GM19463 (cell line): ENCODE measurements around the gene TINCR.

Experiments
- ATAC-seq: cut with Tn5 transposase; IDR thresholded peaks from one replicate; pipeline ENCODE4 v1.9.1; 2021; ENCODE audit warnings: mild to moderate bottlenecking, moderate library complexity; ENCODE audit not compliant: unreplicated experiment

Gene TINCR

DNA sequence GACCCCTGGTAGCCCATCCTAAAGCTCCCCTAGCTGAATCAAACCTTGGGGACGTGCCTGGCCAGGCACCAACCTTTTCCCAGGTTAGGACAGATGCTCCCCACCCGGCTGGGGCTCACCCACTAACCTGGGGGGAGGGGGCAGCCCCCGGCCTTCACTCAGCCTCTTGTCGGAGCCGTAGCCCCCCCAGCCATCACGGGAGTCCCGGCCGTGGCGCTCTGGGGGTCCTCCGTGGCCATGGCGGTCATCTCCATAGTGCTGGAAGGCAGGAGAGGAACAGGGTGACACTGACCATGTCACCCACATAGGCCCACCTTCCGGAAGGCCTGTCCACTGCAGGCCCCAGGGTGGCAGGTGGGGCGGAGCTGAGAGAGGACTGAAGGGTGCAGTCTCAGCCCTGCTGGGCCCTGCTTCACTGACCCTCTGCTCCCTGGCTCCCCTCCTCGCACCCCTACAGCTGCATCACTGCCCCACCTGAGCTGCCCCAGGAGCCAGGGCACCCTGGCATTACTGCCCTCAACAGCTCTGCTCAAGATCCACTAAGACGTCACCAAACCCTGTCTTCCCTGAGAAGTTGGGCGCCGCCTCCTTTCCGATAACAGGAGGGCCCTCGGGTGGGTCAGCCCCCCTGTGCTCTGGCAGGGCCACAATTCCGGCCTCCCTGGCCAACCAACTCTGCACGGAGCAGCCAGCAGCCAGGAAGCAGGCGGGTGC is 22.6 kb upstream of the TINCR start:
- no peak for ATAC-seq

DNA sequence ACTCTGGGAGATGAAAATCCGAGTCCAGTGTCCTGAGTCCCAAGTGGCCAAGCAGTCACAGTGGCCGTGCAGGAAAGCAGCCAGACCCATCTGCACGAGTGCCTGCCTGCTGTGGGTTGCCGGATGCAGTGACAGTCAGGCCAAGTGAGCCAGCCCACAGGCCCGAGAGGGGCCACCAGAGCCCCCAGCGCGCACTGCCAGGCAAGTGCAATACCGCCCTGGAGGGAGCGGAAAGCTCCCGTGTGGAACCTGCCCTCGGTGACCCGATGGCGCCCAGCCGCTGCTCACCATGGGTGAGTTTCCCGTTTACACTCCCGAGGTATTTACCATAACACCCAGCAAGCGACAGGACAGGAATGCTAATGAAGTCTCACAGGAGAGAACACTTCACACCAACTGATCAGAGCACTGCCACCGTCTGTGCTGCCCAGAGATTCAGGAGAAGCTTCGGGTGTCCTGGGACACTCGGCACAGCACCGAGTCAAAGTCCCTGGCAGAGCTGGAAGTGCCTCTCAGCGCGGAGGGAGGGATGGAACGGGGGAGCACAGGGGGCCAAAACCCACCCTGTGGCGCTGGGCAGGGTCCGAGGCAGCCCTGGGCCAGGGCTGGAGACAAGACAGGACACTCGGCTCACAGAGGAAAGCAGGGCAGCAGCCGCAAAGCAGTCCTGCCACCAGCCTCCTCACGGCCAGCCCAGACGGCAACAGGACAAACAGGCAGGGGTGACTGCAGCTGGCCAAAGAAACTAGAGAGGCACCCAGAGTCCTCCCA is 21.3 kb upstream of the TINCR start:
- ATAC-seq: no peak

DNA sequence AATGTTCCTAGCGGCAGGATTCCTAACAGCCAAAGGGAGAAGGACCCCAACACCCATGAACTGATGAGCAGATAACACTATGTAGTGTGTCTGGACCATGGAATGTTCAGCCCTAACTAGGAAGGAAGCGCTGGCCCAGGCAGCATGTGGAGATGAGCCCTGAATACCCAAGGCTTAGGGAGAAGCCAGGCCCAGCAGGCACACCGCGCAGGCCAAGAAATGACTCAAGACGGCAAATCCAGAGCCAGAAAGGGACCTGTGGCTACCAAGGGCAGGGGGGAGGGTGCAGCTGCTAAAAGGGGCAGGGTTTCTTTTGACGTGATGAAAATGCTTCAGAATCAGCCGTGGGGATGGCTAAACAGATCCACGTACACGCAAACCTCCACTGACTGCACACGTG is 20.7 kb upstream of the TINCR start:
- ATAC-seq: no peak

DNA sequence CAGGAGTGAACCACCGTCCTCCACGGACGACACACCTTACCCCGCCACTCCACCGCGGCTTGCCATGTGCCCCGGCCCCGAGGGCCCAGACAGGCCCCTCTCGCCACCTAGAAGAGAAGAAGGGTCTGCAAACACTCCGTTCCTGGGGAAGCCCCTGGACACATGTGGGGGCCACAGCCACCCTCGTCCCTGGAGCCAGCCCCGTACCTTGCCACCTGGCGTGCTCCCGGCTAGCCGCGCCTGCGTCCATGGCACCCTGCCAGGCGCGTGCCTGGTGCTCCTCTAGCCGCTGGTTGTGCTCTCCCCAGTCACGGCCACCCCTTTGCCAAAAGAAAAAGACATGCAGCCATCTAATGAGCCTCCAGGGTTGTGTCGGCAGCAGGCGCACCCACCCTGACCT is 19.9 kb upstream of the TINCR start:
- no peak for ATAC-seq

DNA sequence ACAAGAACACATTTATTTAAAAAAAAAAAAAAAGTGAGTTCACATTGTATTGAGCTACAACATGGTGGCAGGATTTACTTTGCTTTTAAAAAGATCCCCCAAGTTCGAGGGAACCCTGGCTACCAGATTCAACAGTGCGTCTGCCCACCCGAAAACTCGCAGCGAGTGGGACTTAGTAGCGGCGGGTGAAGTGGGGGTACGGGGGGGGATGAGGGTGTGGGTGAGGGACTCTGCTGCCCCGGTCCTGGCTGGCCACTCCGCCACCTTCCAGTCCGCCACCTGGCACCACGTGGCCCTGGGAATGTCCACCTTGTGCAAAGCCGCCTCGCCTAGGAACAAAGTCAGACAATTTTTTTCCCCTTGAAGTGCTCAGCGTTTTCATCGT is 19.3 kb upstream of the TINCR start:
- no peak for ATAC-seq

DNA sequence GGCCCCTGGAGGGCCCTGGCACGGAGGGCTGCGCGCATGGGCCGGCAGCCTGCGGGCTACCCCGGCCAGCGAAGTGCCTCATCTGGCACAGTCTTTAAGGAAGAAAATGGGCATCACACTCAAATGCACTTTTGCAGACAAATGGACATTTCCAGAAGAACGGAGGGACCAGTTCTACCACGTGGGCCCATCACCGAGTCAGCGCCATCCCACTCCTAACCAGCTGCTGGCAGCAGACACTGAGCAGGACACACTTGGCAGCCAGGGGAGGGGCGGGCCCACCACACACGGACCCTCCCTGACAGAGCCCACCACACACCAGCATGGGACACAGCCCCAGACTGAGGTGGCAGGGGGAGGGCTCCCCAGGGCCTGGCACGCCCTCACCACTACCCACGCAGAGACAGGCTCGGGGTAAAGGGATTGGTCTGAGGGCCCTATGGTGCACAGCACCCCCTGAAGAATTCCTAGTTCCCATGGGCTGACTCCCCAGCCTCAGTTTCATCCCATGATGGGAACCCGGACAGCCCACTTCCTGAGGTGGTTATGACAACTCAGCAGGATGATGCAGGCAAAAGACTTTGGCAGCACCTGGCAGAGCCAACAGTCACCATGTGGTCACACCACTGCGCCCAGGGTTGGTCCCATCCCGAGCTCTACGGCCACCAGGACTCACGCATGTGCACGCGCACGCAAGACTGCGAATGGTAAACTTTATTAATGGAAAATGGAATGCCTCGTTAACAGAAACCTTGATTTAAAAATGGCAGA is 18.7 kb upstream of the TINCR start:
- ATAC-seq: no peak

DNA sequence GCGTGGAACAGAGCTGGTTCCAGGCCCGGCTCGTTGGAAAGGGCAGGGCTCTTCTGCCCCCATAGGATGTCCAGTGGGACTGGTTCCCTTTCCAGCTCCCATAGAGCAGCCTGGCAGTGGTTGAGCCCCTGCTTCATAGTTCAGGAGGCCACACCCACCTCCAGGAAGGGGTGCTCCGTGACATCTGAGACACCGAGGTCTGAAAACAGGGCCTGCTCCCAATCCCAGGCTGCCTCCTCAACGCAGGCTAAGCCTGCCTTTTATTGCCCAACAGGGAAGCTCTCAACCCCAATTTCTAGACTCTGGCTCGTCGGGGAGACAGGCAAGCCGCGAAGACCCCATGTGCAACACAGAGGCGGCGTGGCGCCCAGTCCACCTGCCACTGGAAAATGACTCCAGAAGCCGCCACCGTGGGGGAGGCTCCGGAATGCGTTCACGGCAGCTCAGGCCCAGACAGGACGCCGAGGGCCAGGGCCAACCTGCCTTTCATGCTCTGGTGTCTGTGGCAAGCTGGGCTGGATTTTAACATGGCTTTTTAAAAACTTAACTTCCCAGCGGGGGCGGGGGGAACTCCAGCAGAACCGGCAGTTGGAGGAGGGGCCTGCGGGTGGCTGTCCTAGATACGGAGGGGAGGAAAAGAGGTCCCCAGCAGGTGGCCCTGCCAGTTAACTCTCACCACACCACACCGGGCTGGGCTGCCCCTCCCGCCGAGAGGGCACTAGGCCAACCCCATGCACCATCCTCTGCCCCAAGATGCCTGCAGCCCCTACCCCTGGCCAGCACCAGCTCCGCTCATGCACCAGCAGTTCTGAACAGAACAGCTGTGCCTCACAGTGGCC is 17.9 kb upstream of the TINCR start:
- no peak for ATAC-seq

DNA sequence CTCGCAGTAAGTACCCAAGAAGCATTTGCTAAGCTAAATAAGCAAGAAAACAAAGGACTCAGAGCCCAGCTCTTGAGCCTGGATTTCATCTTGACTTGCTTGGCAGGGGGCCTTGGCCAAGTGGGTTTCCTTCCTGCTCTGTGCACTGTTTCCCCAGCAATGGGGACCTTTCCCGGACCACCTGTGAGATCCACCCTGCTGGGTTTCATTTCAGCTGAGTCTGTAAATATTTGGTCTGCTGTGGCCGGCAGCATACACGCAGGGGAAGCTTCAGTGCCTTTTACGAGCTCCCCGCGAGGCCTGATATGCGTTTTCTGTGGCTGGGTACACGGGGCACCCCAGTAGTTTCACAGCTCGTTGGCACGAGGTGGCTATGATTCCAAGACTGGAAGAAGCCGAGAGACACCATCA is 12.4 kb upstream of the TINCR start:
- no peak for ATAC-seq

DNA sequence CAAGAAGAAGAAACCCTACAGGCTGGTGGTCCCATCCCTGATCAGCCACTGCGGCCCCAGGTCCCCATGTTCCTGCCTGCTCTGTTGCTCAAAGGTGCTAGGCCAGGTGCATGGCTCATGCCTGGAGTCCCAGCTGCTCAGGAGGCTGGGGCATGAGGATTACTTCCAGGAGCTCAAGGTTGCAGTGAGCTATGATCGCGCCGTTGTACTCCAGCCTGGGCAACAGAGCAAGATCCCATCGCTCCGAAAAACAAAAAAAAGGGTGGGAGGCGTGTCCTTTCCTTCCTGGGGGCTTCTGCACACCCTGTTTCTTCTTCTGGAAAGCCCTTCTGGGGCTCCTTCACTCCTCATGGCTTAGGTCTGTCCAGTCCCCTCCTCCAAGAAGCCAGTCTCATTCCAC is 11.9 kb upstream of the TINCR start:
- no peak for ATAC-seq

DNA sequence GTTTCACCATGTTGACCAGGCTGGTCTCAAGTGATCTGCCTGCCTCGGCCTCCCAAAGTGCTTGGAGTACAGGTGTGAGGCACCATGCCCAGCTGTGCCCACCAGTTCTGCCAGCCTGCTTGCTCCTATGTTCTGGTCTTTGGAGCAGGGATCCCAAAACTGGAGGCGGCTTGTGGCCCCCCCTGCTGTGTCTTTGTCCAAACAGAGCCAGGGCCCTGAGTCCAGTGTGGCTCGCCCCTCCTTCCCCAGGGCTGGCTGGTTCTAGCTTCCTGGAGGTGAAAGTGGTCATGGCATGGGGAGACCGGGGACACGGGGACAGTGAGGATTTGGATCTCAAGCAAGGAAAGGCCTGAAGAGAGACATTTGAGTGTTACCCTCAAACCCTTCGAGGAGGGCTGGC is 11.5 kb upstream of the TINCR start:
- ATAC-seq: no peak

DNA sequence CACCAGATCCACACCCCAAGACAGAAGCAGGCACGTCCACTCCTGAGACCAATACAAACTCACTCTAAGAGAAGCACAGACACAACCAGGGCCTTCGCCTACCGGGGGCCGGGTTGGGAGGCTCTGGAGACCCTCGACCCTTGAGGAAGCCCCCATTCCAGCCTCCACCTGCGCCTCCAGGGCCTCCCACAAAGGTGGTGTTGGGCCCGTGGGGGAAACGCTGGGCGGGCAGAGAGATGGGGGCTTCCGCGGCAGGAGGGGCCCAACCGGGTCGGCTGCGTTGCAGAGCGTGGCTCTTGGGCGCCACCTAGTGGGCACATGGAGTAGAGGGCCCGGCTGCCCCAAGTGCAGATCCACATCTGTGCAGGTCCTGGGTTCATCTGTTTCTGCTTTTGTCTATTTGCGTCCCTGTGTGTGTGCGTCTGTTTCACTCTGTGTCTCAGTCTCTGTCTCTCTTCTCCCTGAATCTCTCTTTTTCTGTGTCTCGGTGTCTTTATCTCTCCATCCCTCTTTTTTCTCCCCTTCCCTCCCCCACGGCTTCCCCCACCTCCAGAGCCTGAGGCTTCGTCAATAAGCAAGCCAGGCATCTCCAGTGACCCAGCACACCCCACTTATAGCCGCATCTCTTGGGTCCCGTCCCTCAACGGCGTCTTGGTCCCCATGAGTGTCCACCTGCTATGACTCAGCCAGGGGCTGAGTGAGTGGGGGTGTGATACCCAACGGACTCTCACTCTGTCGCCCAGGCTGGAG is 10.5 kb upstream of the TINCR start:
- ATAC-seq: no peak

DNA sequence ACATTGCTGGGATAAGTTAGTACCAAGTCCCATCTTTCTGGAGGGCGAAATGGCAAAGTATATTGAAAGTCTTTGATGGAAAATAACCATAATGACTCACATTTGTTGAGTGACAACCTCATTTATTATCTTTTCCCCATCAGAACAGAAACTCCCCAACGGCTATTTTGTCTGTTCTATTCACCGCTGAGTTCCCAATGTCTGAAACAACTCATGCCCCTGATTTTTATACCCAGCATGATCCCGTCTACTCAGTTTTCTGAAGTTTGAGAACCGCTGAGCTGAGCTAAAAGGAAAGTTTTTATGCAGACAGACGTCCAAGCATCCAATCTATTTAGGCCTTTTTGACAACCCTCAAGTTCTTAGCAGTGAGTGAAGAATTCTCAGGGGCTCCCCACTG is 7.8 kb upstream of the TINCR start:
- no peak for ATAC-seq

DNA sequence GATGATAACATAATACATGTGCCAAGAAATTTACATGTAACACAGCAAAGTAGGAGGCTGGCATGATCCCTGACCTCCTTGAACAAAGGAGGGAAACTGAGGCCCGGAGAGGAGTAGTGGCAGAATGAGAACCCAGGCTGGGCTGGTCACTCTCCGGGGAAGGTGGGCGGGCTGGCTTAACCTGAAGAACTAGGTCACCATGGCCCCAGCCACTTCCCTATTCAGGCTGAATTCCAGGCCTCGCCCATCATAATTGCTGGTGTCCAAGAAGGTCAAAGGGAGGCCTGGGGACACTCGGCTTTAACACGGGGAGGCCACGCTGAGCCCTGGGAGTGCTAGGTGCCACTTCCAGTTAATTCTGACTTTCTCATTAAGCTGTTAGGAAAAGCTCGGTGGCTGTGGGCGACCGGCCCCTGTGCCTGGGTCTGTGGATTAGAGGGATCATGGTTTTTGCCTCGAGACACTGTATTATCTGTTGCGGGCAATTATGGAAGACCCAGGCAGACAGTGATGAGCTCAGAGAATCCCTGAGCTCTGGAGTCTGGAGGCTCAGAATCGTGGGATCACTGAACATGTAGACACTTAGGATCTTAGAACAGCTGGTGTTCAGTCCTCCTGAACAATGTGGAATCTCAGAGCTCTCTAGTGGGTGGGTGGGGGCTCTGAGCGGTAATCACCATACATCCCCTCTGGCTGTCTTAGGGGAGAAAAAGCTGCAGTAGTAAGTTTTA is 5.0 kb upstream of the TINCR start:
- ATAC-seq: no peak

DNA sequence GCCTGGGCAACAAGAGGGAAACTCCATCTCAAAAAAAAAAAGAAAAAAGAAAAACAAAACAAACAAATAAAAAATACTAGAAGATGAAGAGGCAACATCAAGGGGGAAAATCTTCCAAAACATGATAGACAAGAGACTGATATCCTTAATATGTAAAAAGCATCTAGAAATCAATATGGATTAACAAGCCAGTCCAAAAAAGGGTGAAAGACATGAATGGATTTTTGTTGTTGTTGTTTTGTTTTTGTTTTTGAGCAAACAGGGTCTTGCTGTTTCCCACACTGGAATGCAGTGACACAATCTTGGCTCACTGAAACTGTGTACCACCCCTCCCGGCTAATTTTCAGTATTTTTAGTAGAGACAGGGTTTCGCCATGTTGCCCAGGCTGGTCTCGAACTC is 4.0 kb upstream of the TINCR start:
- no peak for ATAC-seq

DNA sequence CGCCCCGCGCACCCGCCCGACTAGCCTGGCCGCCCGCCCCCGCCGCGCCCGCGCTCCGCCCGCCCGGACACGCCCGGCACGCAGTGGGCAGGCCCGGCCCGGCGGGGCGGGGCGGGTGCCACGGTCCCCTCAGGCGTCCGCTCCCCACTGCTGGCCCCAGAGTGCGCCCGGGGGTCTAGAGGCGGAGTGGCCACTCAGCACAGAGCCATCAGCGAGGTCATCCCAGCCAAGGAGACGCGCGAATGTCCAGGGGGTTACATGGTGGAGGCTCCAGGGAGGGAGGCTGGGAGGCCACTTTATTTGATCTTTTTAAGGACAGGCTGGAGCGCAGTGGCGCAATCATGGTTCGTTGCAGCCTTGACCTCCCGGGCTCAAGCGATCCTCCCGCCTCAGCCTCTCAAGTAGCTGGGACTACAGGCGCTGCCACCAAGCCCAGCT is 236 bp upstream of the TINCR start:
- ATAC-seq: no peak

DNA sequence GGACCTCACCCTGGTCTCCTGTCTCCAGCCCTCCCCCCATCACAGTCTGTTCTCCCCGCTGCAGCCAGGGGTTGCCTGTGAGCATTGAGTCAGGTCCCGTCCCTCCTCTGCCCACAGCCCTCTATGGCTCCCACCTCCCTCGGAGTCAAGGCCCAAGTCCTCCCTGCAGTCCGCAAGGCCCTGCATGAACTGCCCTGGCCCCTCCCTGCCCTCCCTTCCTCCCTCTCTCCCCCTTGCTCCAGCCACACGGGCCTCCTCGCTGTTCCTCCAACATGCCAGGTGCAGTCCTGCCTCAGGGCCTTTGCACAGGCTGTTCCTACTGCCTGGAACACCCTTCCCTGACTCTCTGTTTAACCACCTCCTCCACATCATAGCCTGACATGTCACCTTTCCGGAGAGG is 2.8 kb downstream of the TINCR start:
- ATAC-seq: no peak

DNA sequence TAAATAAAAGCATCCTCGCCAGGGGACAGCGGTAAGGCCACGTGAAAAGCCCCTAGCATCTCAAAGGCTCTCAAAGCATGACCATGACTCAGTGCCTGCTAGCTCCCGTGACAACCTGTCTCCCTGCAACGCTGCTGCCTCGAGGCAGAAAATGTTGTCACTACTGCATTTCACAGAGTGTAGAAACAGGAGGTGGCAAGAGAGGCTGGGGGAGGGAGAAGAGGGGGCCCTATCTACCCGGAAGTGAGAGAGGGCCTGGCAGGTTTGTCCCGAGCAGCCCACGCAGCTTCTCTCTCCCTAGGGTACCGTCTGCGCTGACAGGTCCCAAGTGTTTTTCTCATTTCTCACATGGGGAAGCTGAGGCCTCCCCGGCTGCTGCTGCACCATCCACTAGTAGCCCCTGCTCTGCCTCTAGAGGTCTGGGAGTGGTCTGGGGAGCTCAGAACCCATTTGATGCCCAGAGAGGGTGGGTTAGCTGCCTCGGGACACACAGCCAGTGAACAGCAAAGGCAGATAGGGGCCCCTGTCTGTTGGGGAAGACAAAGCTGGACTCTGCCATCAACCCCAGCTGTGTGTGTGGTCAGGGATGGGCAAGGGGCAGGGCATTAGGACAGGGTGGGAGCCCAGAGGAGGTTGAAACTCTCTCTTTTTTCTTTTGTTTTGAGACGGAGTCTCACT is 3.7 kb downstream of the TINCR start:
- no peak for ATAC-seq

DNA sequence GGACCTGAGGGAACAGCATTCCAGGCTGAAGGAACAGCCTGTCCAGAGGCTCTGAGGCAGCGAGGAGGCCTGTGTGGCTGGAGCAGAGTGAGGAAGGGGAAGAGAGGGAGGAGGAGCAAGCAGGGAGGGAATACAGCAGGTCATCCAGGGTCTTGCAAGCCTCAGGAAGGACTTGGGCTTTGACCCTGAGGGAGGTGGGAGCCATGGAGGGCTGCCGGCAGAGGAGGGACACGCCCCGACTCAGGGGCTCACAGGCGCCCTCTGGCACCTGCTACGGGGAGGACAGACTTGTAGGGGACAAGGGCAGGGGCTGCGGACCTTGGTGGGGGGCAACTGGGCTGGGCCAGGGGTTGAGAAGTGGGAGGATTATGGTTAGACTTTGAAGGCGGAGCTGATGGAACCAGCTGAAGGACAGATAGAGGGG is 4.7 kb downstream of the TINCR start:
- no peak for ATAC-seq

DNA sequence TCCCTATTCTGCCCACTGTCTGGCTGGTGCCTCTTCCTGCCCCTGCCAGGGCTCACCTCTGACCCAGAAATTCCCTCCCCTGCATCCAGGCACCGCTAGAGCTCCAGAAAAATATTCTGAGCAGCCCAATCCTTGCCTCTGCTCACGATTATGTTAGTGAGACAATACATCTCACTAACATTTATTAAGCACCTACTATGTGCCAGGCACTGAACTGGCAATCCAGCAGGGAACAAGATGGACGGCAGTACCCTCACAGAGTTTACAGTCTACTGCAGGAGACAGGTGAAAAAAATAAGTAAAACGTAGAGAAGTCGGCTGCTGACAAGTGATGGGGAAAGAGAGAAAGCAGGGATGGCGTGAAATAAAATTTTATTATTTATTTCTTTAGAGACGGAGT is 5.5 kb downstream of the TINCR start:
- ATAC-seq: no peak
